HG03460 (cell line): ENCODE measurements around the gene HHAT.

ENCODE experiments used
- ATAC-seq: cut with Tn5 transposase; IDR thresholded peaks from one replicate; pipeline ENCODE4 v1.9.1; 2021; ENCODE audit not compliant: unreplicated experiment

HHAT gene

DNA sequence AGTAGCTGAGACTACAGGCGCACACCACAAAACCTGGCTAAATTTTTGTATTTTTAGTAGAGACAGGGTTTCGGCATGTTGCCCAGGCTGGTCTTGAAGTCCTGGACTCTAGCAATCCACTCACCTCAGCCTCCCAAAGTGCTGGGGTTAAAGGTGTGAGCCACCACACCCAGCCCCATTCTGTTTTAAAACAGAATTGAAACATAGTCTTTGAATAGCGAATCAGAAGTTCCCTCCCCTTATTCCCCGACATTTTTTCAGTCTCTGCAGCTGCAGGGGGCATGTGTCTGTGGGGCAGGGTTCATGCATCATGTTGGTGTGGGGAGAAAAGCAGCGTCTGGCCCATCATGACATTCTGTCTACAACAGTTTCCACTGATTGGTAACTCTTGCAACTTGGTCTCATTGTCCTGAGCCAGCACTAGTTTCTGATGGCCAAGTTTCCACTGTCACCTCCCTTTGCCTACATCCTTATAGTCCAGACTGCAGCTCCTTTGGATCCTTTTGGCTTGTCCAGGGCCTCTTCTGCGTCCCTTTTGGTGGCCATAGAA is 15.6 kb upstream of the HHAT start:
- ATAC-seq: no peak

DNA sequence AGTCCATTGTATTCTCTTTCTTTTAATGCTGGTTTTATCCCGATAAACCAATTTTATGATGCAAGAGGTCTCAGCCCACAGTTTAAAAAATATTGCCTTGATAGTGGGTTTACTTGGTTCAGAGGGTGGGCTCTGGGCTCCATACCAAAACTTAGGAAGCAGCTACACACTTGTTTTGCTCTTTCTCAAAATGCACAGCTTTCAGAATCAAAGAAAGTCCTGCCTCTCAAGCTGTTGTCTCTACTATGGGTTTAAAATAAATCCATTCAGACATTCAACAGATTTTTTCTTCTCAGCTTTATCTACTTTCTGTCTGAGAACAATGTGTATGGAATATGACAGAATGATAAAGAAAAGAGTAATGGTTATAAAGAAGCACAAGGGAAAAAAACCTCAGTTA is 14.8 kb upstream of the HHAT start:
- ATAC-seq: no peak

DNA sequence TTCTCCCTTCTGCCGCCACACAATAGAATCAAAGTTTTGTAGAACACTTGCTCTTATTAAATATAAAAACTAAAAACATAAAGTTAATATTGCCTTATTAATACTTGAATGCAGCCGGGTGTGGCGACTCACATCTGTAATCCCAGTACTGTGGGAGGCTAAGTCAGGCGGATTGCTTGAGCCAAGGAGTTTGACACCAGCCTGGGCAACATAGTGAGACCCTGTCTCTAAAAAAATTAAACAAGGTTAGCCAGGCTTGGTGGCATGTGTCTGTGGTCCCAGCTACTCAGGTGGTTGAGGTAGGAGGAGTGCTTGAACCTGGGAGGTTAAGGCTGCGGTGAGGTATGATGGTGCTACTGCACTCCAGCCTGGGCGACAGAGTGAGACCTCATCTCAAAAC is 13.2 kb upstream of the HHAT start:
- ATAC-seq: no peak

DNA sequence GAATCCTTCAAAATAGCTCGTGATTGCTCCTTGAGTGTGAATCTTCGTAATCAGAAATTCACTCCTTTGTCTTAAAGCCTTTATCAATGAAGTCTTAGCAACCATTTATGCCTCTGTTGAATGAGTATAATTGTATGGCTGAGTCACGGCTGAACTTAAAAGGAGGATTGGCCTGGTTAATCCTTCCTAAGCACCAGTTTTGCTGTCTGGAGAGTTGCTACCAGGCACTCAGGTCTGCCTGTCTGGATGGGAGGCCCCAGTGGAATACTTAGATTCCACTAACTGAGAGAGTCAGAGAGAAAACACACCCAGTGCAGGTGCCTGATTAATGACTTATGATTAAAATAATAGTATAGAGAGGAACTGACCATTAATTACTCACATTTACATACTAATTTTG is 7.6 kb upstream of the HHAT start:
- no peak for ATAC-seq

DNA sequence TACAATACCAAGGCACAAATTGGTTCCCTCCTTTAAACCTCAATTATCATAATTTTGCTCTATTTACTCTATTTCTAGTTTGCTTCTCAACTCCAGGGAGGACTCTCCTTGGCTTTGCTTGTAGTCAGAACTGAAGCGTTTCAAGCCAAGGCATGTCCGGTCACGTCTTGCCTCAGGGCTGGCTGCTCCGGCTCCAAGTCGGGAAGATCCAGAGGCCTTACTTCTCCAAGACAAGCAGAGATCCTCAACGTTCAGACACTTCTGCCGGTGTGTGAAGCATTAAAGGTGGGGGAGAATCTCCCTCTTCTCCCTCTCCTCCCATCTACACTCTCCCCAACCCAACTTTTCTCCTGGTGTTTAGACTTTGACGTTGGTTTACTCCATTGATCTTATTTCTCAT is 7.2 kb upstream of the HHAT start:
- ATAC-seq: no peak

DNA sequence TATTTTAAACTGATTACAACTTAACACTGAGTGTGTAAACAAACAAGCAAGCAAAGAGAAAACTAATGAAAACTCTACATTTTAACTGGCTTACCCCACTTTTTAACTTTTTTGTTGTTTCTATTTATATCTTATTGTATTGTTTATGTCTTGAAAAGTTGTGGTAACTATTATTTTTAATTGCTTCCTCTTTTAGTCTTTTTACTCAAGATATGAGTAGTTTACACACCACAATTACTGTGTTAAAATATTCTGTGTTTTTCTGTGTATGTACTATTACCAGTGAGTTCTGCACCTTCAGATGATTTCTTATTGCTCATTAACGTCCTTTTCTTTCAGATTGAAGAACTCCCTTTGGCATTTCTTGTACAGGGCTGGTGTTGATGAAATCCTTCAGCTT is 4.7 kb upstream of the HHAT start:
- ATAC-seq: no peak

DNA sequence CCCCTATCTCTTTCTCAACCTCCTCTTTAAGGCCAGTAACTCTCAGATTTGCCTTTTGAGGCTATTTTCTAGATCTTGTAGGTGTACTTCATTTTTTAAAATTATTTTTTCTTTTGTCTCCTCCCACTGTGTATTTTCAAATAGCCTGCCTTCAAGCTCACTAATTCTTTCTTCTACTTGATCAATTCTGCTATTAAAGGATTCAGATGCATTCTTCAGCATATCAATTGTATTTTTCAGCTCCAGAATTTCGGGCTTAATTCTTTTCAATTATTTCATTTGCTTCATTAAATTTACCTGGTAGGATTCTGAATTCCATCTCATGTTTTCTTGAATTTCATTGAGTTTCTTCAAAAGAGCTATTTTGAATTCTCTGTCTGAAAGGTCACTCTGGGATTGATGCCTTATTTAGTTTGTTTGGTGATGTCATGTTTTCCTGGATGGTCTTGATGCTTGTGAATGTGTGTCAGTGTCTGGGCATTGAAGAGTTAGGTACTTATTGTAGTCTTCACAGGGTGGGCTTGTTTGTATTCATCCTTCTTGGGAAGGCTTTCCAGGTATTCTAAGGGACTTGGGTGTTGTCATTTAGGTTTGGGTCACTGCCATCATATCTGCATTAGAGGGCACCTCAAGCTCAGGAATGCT is 3.6 kb upstream of the HHAT start:
- ATAC-seq: no peak

DNA sequence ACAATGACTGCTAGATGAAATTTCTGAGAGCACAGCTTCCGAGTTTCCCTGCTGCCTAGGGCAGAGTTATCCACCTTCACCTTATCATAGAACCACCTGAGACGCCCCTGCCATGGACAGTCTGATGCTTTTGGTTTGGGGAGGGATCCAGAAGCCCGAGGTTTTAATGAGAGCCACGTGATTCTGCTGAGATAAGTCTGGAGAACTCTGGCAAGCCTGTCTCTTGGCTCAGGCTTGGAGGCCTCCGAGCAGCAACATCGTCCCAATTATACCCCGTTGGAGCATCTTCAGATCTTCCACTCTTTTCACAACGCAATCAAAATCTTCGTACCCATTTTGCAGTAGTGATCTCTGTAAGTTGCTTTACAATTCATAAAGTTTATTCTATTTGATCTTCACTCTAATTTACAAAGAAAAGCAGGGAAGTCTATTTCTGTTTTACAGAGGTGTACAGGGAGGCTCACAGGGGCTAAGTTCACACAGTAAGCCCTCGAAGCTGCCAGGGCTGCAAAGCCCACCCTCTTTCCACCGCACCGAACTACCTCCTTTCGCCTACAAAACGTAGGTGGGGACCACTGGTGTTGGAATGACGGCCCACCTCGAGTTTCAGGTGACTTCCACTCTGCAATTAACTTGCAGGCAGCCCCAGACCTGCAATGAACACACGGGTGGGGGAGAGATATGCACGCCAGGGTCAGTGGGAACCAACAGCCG is 513 bp upstream of the HHAT start:
- ATAC-seq: no peak

DNA sequence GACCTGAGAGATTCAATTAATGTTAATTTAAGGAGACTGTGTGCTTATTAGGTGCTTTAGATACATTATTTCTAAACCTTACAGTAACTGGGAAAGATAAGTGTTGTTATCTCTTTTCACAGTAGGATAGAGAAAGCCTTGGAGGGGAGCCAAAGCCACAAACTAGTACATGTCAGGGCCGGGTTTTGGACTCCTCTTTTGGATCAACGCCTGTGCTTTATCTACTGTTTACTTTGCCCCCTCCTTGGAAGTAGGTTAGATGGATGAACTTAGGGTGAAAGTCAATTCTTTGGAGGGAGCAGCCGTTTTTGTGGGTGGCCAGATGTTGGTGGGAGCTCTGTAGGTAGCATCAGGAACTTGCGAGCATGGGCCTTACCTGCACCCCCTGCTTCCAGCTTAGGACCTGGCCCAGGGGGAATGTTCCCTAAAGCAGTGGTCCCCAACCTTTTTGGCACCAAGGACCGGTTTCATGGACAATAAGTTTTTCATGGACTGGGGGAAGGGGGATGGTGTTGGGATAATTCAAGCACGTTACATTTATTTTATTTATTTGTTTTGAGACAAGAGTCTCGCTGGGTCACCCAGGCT is 1.7 kb downstream of the HHAT start:
- no peak for ATAC-seq

DNA sequence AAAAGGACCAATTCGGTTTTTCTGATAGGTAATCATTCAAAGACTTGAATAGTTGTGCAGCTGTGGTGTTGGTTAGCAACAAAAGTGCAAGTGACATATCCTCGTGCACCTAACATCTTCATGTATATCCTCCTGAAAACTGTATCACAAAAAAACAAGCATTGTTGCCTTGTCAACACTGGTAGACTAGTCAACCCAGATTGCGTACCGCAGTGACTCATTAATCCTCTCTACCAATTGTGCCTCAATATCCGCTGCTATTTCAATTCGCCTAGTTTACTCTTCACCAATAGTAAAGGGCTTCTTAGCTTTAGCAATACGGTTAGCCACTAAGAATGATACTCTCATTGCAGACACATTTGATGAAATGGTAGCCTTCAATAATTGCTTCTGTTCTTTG is 3.5 kb downstream of the HHAT start:
- no peak for ATAC-seq

DNA sequence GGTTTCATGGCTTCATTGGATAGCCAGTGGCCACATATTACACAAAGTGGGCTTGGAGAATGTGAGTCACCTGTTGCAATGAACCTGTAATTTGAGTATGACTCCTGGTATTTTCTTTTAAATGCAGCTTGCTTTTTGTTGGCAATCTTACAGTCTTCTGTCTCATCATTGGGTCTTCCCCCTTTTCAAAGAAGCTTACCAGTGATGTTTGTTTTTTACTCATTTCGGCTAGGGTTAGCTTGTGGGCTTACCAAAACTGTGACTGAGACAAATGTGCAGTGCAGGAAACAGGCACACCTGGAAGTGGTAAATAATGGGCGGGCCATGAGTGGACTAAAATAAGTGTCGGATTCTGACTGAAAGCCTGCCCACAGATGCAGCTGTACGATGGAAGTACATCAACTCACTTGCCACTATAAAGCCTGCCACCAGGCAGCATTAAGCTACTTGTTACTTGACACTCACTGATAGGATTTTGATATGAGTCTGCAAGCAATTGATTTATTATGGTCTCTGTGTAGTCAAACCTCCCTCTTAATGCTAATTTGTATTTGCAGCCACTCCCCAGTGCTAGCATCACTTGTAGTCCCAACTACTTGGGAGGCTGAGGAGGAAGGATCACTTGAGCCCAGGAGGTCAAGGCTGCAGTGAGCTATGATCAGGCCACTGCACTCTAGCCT is 4.2 kb downstream of the HHAT start:
- ATAC-seq: peak; percentile 74

DNA sequence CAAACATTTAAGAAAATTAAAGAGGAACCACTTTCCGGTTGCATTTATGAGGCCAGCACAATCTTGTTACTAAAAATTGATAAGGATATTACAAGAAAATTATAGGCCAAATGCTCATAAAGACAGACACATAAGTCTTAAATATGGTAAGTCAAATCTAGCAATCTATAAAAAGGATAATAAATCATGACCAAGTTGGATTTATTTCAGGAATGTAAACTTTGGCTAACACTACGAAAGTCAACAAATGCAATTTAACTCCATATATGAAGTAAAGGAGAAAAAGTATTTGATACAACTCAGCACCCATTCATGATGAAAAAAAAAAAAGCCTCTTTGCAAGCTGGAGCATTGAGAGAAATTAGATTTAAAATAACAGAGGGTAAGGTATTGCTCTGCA is 6.3 kb downstream of the HHAT start:
- no peak for ATAC-seq

DNA sequence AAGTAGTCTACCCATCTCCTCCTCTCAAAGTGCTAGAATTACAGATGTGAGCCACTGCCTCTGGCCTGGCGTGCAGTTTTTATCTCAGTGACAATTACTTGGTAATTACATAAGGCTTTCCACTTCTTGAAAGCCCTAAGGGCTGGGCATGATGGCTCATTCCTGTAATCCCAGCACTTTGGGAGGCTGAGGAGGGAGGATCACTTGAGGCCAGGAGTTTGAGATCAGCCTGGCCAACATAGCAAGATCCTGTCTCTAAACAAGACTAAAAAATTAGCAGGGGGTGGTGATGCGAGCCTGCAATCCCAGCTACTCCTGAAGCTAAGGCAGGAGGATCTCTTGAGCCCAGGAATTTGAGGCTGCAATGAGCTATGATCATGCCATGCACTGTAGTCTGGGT is 7.7 kb downstream of the HHAT start:
- ATAC-seq: no peak

DNA sequence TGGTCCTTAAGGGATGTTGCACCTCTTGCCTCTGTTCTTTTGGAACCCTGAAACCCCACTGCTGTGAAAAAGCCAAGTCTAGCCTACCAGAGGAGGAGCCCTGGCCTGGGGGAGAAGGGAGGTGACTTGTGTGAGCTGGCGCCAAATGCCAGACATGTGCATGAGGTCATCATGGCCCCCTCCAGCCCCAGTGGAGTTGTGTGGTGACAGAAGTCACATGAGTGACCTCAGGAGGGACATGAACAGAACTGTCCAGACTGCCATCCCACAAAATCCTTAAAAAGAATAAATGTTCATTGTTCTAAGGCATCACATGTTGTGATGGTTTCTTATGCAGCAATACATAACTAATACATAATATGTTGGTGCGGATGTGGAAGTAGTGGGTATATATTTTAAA is 10.8 kb downstream of the HHAT start:
- no peak for ATAC-seq

DNA sequence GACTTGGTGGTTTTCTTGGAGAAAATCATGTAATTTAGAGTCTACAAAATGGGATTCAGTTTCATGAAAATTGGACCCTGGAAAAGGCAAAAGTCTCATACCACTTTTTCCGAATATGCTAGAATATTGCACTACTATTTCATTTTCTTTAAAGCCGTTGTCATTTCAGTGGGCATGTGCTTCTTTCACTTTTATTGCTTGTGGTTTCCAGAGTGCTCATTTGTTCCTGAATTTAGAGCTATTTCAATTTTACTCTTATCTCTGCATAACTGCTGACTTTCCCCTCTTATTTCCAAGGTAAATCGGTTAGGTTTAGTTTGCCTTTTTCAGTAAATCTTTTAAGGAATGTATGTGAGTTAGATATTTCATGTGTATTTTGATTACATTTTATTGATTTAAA is 11.6 kb downstream of the HHAT start:
- no peak for ATAC-seq

DNA sequence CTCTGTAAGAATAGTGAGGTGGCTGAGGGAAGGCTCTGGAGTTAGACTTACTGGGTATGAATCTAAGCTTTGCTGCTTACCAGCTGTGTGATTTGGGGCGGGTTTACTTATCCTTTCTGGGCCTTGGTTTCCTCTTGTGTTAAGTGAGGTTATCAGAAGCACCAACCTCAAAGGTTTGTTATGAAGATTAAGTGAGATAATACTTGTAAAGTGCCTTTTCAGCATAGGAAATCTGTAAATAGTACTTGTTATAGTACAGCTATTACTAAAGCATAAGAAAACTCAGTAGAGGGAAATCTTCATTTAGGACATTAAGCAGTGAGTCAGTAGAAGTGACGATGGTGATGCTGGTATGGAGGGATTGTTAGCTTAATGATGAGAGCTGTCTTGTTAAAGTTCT is 12.1 kb downstream of the HHAT start:
- no peak for ATAC-seq

DNA sequence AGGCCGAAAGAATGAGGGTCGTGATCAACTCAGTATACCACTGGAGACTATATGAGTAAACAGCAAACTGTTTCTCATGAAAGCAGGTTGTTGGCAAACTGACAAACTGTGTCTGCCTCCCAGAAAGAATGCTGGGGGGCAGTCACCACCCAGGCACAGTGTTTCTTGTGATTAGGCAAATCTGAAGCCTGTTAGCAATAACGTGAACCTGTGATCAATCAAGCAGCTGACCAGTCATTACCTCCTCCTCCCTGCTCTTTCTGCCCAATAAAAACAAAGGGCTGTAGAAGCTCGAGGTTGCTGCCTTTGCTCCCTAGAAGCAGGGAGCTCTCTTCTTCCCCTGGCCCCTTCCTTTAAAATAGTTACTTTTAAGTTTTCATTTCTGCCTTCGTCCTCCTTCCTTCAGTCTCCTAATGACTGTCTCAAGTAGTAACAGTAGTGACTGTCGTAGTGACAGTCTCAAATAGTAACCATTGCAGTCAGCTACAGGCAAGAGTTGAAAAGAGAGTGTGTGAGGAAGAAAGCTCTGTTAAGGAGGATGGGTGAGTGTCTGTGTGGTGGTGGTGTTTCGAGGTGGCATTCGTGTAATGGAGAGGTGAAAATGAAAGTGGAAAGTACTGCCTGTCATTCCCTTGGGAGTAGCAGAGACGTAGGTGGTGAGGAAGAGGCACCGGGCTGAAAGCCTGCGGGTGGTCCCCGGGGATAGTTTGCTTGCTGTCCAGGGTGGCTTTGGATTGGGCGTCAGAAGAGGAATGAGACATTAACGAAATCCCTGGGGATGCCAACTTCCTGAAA is 14.5 kb downstream of the HHAT start:
- ATAC-seq: peak; percentile 65

DNA sequence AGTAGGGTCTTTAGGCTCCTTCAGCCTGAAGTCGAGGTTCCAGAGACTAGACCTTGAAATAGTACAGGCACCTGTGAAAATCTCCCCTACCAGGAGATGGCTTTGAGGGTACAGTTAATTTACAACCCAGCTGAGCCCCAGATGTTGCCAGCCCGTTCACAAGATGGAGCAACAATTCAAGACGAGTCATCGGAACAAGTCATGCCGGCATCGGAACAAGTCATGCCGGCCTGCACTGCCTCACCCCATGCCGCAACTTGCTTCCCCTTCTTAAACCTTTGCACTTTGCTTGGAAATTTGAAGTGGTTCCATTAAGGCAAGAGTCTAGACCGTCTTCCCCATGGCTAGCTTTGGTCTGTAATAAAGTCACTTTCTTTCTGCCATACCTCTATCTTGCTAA is 16.0 kb downstream of the HHAT start:
- no peak for ATAC-seq

DNA sequence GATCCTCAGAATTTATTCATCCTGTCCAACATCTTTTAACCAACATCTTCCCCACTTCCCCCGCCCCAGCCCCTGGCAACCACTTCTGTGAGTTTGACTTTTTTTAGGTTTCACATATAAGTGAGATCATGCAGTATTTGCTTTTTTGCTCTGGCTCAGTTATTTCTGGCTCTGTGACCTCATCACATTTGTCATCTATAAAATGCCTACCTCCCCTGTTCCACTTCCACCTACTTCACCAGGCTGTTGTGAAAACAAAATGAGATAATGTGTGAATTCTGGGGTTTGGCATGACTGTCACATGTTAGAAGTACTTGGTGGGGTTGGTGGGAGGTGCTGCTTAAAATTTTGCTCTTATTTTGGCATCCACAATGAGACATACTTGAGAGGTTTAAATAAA is 18.4 kb downstream of the HHAT start:
- ATAC-seq: no peak

DNA sequence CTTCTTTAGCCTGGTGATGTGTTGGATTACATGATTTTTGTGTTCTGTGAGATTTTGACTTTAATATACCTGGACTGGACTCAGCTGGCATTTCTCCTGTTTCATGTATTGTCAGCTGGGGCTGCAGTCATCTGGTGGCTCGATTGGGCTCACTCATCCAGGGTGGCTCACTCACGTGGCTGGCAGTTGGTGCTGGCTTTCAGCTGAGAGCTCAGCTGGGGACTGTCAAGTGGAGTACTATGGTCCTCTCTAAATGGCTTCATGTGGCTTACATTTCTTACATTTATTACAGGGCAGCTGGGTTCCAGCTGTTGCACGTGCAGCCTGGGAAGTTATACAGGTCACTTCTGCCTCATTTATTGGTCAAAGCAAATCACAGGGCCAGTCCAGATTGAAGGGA is 22.8 kb downstream of the HHAT start:
- ATAC-seq: no peak

DNA sequence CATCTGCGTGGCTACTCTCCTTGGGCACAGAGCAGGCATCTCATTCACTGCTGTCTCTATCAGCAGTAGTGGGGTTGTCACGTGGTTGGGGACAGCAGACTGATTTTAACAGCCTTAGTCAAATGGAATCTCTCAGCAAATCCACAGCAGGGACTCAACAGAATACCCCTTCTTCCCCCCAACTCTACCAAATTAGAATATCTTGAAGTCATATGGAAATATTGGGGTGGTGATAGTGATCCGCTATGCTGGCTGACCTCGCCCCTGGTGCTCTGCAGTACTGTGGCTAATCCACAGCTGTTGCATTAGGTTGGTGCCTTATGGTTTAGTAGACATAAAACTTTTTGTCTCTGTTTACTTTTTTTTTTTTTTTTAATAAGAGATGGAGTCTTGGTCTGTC is 23.9 kb downstream of the HHAT start:
- ATAC-seq: no peak
